UCSD-AML1 (cell line): ENCODE measurements around the gene MAD1L1.

ENCODE experiments used
- DNase-seq: peaks from one replicate; lab custom pipeline; 2025; ENCODE audit not compliant: unreplicated experiment; lab: John Stamatoyannopoulos, UW

The MAD1L1 gene

GRCh38 chr7:1907751-1908365 is 324.9 kb downstream of the MAD1L1 start:
- no peak for DNase-seq

GRCh38 chr7:1906988-1907745 is 325.6 kb downstream of the MAD1L1 start:
- no peak for DNase-seq

GRCh38 chr7:1906087-1906830 is 326.5 kb downstream of the MAD1L1 start:
- DNase-seq, result no peak

- no peak for DNase-seq
These were observed 330.4 kb downstream of the MAD1L1 start for GRCh38 chr7:1902231-1902855.

- no peak for DNase-seq
These were observed 331.1 kb downstream of the MAD1L1 start for GRCh38 chr7:1901431-1902210.

GRCh38 chr7:1900847-1901246 is 331.9 kb downstream of the MAD1L1 start:
- DNase-seq, result no peak

GRCh38 chr7:1899951-1900762 is 332.6 kb downstream of the MAD1L1 start:
- no peak for DNase-seq

- no peak for DNase-seq
These were observed 333.5 kb downstream of the MAD1L1 start for GRCh38 chr7:1899196-1899595.

- DNase-seq, result no peak
These were observed 334.0 kb downstream of the MAD1L1 start for GRCh38 chr7:1898628-1899185.

- no peak for DNase-seq
These were observed 334.7 kb downstream of the MAD1L1 start for GRCh38 chr7:1897861-1898627.

- DNase-seq, result no peak
These were observed 335.5 kb downstream of the MAD1L1 start for GRCh38 chr7:1897076-1897860.

- no peak for DNase-seq
These were observed 336.9 kb downstream of the MAD1L1 start for GRCh38 chr7:1895664-1896515.

GRCh38 chr7:1894906-1895663 is 337.7 kb downstream of the MAD1L1 start:
- no peak for DNase-seq

- DNase-seq, result no peak
These were observed 338.3 kb downstream of the MAD1L1 start for GRCh38 chr7:1894313-1894900.

- no peak for DNase-seq
These were observed 339.3 kb downstream of the MAD1L1 start for GRCh38 chr7:1893451-1893850.

GRCh38 chr7:1893036-1893435 is 339.7 kb downstream of the MAD1L1 start:
- no peak for DNase-seq
